B cell (primary cell): ENCODE data around the gene TMEM250.

Source experiments
- CTCF ChIP-seq: fragments of 200-600 bp; IDR thresholded peaks from one replicate; pipeline ENCODE4 v1.8.0; 2022; ENCODE audit warnings: antibody characterized with exemption, mild to moderate bottlenecking
- EZH2 ChIP-seq: IDR thresholded peaks from 2 replicates; pipeline ENCODE4 v1.6.1; 2012; ENCODE audit warnings: borderline replicate concordance, low read depth, mild to moderate bottlenecking, moderate library complexity, low read length; ENCODE audit not compliant: insufficient read depth, poor library complexity, severe bottlenecking

GRCh38 chr9:136110082-136111061, 8.3 kb downstream of the TMEM250 start:
- no peak for TF ChIP-seq CTCF
- no peak for TF ChIP-seq EZH2
